HepG2 (cell line): ENCODE measurements around the gene NAPB. TPM values are rescaled to one million over a fixed set of nuclear protein-coding genes. Genes with fewer than 3 reads are reported as not detected.

Experiments
- ATAC-seq: fragments of 200-7000 bp; cut with Tn5 transposase; 3 replicates; pipeline ENCODE4 v1.9.1; 2020; ENCODE audit warnings: mild to moderate bottlenecking, moderate library complexity
- BruUV-seq: library from RNA; stranded (reverse); fragments of 400-500 nt; replicated peaks from 2 replicates; lab custom pipeline; 2021; lab: Mats Ljungman, UMichigan
- CTCF ChIA-PET: fragments of 300-600 bp; formaldehyde crosslinking; extraction: SDS; loops from one replicate; lab custom pipeline; 2021; ENCODE audit warnings: low total read pairs, inconsistent platforms, low intra/inter-chr PET ratio; lab: Yijun Ruan, JAX
- POLR2A ChIA-PET: fragments of 350-600 bp; sonication (Branson Sonifier 250); formaldehyde crosslinking; loops from one replicate; lab custom pipeline; 2020; ENCODE audit warnings: antibody characterized with exemption, inconsistent platforms; lab: Yijun Ruan, JAX
- DNase-seq: peaks from one replicate; pipeline ENCODE4 v3.0.0-alpha.2; 2015; ENCODE audit warnings: low spot score
- FAIRE-seq: peaks from 3 replicates; lab custom pipeline; 2011; peaks lifted over from hg19 to GRCh38; lab: Jason Lieb, UNC
- H2AFZ ChIP-seq: one replicate; pipeline ENCODE4 v1.6.1; 2011; ENCODE audit warnings: low read length, inconsistent platforms
- H3K27ac ChIP-seq: fragments of 300-600 bp; 3 replicates; pipeline ENCODE4 v1.8.0; 2011; ENCODE audit warnings: mixed run types, mild to moderate bottlenecking, mixed read lengths, low read length, inconsistent platforms; ENCODE audit not compliant: insufficient read depth; ENCODE audit errors: extremely low read length
- H3K27me3 ChIP-seq, 2 experiments: fragments of 200-600 bp in 1 of 2; 2 replicates in 1 of 2; 3 replicates in 1 of 2; pipeline versions ENCODE4 v1.6.0 to v1.8.0; 2011; ENCODE audit warnings: low read length in 2 of 2, mild to moderate bottlenecking in 2 of 2, moderate library complexity in 2 of 2, inconsistent platforms in 1 of 2; ENCODE audit not compliant: insufficient read depth in 2 of 2, control insufficient read depth in 1 of 2
- H3K36me3 ChIP-seq, 2 experiments: fragments of 200-600 bp in 1 of 2; replicated peaks in 1 of 2; 2 replicates in 1 of 2; 3 replicates in 1 of 2; pipeline versions ENCODE4 v1.5.1 to v1.8.0; 2011; ENCODE audit warnings: low read length in 2 of 2, inconsistent platforms in 1 of 2; ENCODE audit not compliant: insufficient read depth in 2 of 2, control insufficient read depth in 1 of 2
- H3K4me1 ChIP-seq: 2 replicates; pipeline ENCODE4 v1.5.1; 2012; ENCODE audit warnings: low read length, inconsistent platforms; ENCODE audit not compliant: insufficient read depth
- H3K4me2 ChIP-seq: 2 replicates; pipeline ENCODE4 v1.6.0; 2011; ENCODE audit warnings: low read depth, low read length, inconsistent platforms
- H3K4me3 ChIP-seq, 3 experiments: fragments of 200-600 bp in 1 of 3; sonication (generic), shearing (Covaris generic) in 1 of 3; replicated peaks in 1 of 3; 2 replicates each; pipeline ENCODE4 v1.5.1; 2011 to 2016; ENCODE audit warnings: low read length in 3 of 3, inconsistent platforms in 2 of 3, low read depth in 2 of 3, mild to moderate bottlenecking in 2 of 3, control low read depth in 1 of 3, mixed read lengths in 1 of 3; ENCODE audit not compliant: insufficient read depth in 1 of 3
- H3K79me2 ChIP-seq: one replicate; pipeline ENCODE4 v1.6.1; 2011; ENCODE audit warnings: low read length, inconsistent platforms; ENCODE audit not compliant: insufficient read depth
- H3K9ac ChIP-seq: 2 replicates; pipeline ENCODE4 v1.6.0; 2011; ENCODE audit warnings: mild to moderate bottlenecking, low read depth, low read length, inconsistent platforms; ENCODE audit not compliant: insufficient read depth
- H3K9me3 ChIP-seq: 2 replicates; pipeline ENCODE4 v1.5.1; 2012; ENCODE audit warnings: mild to moderate bottlenecking, low read length
- H4K20me1 ChIP-seq: 2 replicates; pipeline ENCODE4 v1.6.0; 2011; ENCODE audit warnings: inconsistent platforms, mild to moderate bottlenecking, low read length, moderate library complexity; ENCODE audit not compliant: insufficient read depth
- ADNP ChIP-seq: sonication (generic); formaldehyde crosslinking; IDR thresholded peaks from 2 replicates; pipeline ENCODE4 v1.4.0; 2020; ENCODE audit warnings: missing genetic modification reagents
- DPF2 ChIP-seq: sonication (generic); formaldehyde crosslinking; IDR thresholded peaks from 2 replicates; pipeline ENCODE4 v1.4.0; 2020; ENCODE audit warnings: mild to moderate bottlenecking, low read depth, missing genetic modification reagents, borderline replicate concordance
- ETV6 ChIP-seq: sonication (generic); formaldehyde crosslinking; conservative IDR thresholded peaks from 2 replicates; pipeline ENCODE4 v1.4.0; 2020; ENCODE audit warnings: missing genetic modification reagents
- KDM2A ChIP-seq: sonication (generic); formaldehyde crosslinking; IDR thresholded peaks from 2 replicates; pipeline ENCODE4 v1.4.0; 2020; ENCODE audit warnings: low read depth, missing genetic modification reagents, borderline replicate concordance
- RXRA ChIP-seq: sonication (generic); formaldehyde crosslinking; IDR thresholded peaks from 2 replicates; pipeline ENCODE4 v1.5.1; 2020; ENCODE audit warnings: missing genetic modification reagents
- TBX3 ChIP-seq: fragments of 450-650 bp; IDR thresholded peaks from 2 replicates; pipeline ENCODE4 v1.6.1; 2017; ENCODE audit warnings: antibody characterized with exemption, mild to moderate bottlenecking, inconsistent platforms, borderline replicate concordance
- TFAP4 ChIP-seq: sonication (generic); IDR thresholded peaks from 2 replicates; pipeline ENCODE4 v1.6.1; 2016; ENCODE audit warnings: low read depth, borderline replicate concordance
- ZKSCAN5 ChIP-seq: sonication (generic); formaldehyde crosslinking; IDR thresholded peaks from 2 replicates; pipeline ENCODE4 v1.5.1; 2020; ENCODE audit warnings: mild to moderate bottlenecking, missing genetic modification reagents
- ZNF136 ChIP-seq: sonication (generic); formaldehyde crosslinking; IDR thresholded peaks from 2 replicates; pipeline ENCODE4 v1.8.1; 2022; ENCODE audit warnings: low read depth, mild to moderate bottlenecking, moderate library complexity, missing genetic modification reagents
- ZNF549 ChIP-seq: sonication (generic); formaldehyde crosslinking; IDR thresholded peaks from 2 replicates; pipeline ENCODE4 v1.5.0; 2020; ENCODE audit warnings: missing genetic modification reagents
- ZNF768 ChIP-seq: sonication (generic); formaldehyde crosslinking; IDR thresholded peaks from 2 replicates; pipeline ENCODE4 v1.4.0; 2020; ENCODE audit warnings: missing genetic modification reagents
- ZSCAN29 ChIP-seq: sonication (generic); formaldehyde crosslinking; conservative IDR thresholded peaks from 2 replicates; pipeline ENCODE4 v1.4.0; 2020; ENCODE audit warnings: mild to moderate bottlenecking, missing genetic modification reagents
- WGBS: methylation state at CpG from one replicate; pipeline ENCODE4 v1.1.6; 2017; ENCODE audit warnings: low lambda C conversion rate; 5-methylcytosine and 5-hydroxymethylcytosine counted together
- in situ Hi-C: cut with HindIII; loops from 2 replicates; pipeline ENCODE4 v1.10.0; 2017; ENCODE audit warnings: low pct_unique_long_range_greater_than_20kb; ENCODE audit not compliant: extremely low pct_ligation_motif_present
- intact Hi-C: fragments of 100-400 bp; cut with micrococcal nuclease; formaldehyde crosslinking; loops from one replicate; pipeline ENCODE4 v1.10.0; 2022; ENCODE audit not compliant: unreplicated experiment
- polyA plus RNA-seq, 8 experiments: library from polyadenylated mRNA; depleted of rRNA in 3 of 8; stranded (reverse) in 7 of 8; unstranded in 1 of 8; fragments of >200 nt; fragmentation: Illumina TruSeq in 4 of 8; extraction: Trizol in 4 of 8; gene quantifications; 2 replicates each; pipeline versions ENCODE4 v1.2.1 to v1.2.3, GENCODE V29; 2011 to 2016; ENCODE audit warnings: low read depth in 4 of 8, missing spikeins in 1 of 8, mixed read lengths in 1 of 8; ENCODE audit not compliant: insufficient read depth in 1 of 8
- total RNA-seq, 5 experiments: library from RNA; depleted of rRNA; stranded (reverse); fragments of >200 nt; fragmentation: Illumina TruSeq; extraction: Trizol; gene quantifications; 2 replicates each; pipeline ENCODE4 v1.2.3, GENCODE V29; 2016; ENCODE audit warnings: low read depth in 1 of 5

Gene NAPB
- total and polyA plus RNA-seq, 2 of the 13 experiments (the other 11 are each of a cell fraction or from before 2014, with no cell fraction given): 15.2 to 16.1 TPM

- no peak for TF ChIP-seq ZNF136 (CRISPR knock-in tag)
- no peak for TF ChIP-seq TFAP4
- no peak for TF ChIP-seq DPF2
- no peak for TF ChIP-seq ETV6 (CRISPR knock-in tag)
- TF ChIP-seq ZNF549 (CRISPR knock-in tag): no peak
- no peak for TF ChIP-seq ZKSCAN5 (CRISPR knock-in tag)
- no peak for TF ChIP-seq TBX3
- TF ChIP-seq ADNP: no peak
- TF ChIP-seq RXRA (CRISPR knock-in tag): no peak
Measured at GRCh38 chr20:23399568-23400241, 21.6 kb downstream of the NAPB start (continued).

- 98% methylated on average over 2 of the region's 2 CpGs for WGBS
- no peaks in the 10 kb centered on the region for H3K9me3 ChIP-seq
- in situ Hi-C loops: no loop called here
- no peak for FAIRE-seq
- POLR2A ChIA-PET: no interaction called here
- no peak overlapping the region for H2AFZ ChIP-seq
- CTCF ChIA-PET: no interaction called here
- BruUV-seq: no TSS peak
- DNase-seq: no peak
- no peak overlapping the region for H3K27ac ChIP-seq
- H3K36me3 ChIP-seq: peaks cover 29 to 69% of the 10 kb centered on the region in 2 experiments
- H3K4me1 ChIP-seq: no peaks in the 10 kb centered on the region
- TF ChIP-seq ZSCAN29 (CRISPR knock-in tag) (no peak), KDM2A (CRISPR knock-in tag) (no peak), ZNF768 (CRISPR knock-in tag) (no peak)
- TF ChIP-seq, all 625 proteins: peak for 0
- Histone ChIP-seq H4K20me1 (no peaks in the 10 kb centered on the region), H3K79me2 (peaks cover 6% of the 10 kb centered on the region), H3K27me3 (no peaks in the 10 kb centered on the region), H3K4me2 (no peak overlapping the region), H3K4me3 (no peak overlapping the region), H3K9ac (no peak overlapping the region)
- no peak for ATAC-seq
- intact Hi-C loops: no loop called here
Measured at GRCh38 chr20:23397961-23398360, 23.3 kb downstream of the NAPB start.
